ENCODE data around the gene MED12L. TPM values are rescaled to one million over a fixed set of nuclear protein-coding genes. Genes with fewer than 3 reads are reported as not detected.
"Not testable (repeated sequence)": the region's sequence is repeated elsewhere in the genome, so short reads cannot be mapped to it uniquely, and the experiment has no call there.

The MED12L gene
- total RNA-seq, 4 donors from 2014 or later = 0.08 to 1.5 (median 0.19) TPM

DNA sequence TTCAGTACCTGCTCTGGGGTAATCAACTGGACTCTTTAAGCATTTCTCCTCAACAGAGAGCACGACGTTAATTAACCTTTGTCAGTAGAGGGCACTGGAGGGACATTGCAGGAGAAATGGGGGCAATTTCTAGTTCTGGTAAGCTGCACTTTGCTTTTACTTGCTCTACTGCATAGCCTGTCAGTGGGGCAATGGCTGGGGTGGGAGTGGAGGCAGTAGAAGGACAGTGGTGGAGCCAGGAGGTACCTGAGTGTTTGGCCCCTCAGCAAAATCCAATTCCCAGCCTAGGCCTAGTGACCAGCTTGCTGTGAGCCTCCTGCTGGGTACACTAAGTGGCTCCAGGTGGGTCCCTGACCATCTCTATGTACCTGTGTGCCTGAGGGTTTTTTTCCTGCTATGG lies 18.3 kb upstream of the MED12L start:
- Histone ChIP-seq H3K9me3 (no peaks in the 10 kb centered on the region), H3K36me3 (no peaks in the 10 kb centered on the region), H3K4me1 (no peaks in the 10 kb centered on the region), H3K27ac (no peak overlapping the region), H3K27me3 (peaks cover 0 to 9% (median 0%) of the 10 kb centered on the region in 4 donors), H3K4me3 (no peak overlapping the region)
- DNase-seq = no peak
- TF ChIP-seq POLR2A (IDR thresholded peaks at IDR 0.05) = no peak
- TF ChIP-seq CTCF (IDR thresholded peaks at IDR 0.05) = no peak
- intact Hi-C loops (cut with DNase I) = no loop called here
- 63 to 66% methylated on average over 2 of the region's 2 CpGs for WGBS, 2 donors

DNA sequence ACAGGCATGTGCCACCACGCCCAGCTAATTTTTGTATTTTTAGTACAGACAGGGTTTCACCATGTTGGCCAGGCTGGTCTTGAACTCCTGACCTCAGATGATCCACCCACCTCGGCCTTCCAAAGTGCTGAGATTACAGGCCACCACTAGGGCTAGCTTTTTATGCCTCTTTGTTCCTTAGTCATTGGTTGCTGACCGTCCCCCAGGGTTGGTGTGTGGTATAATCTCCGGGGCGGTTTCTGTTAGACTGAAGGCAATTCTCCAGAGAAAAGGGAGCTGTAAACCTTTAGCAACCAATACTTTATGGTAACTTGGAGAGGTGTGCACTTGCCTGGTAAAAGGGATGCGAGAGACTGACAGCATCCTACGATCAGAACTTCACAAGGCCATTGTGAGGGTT lies 12.6 kb upstream of the MED12L start:
- peaks cover 0 to 16% (median 0%) of the 10 kb centered on the region in 4 donors for H3K27me3 ChIP-seq
- intact Hi-C loops (cut with DNase I); H3K36me3 ChIP-seq; H3K9me3 ChIP-seq; H3K4me3 ChIP-seq; H3K4me1 ChIP-seq; H3K27ac ChIP-seq; DNase-seq: not testable (repeated sequence)
- 74 to 76% methylated on average over 6 to 7 of the region's 7 CpGs for WGBS, 2 donors

DNA sequence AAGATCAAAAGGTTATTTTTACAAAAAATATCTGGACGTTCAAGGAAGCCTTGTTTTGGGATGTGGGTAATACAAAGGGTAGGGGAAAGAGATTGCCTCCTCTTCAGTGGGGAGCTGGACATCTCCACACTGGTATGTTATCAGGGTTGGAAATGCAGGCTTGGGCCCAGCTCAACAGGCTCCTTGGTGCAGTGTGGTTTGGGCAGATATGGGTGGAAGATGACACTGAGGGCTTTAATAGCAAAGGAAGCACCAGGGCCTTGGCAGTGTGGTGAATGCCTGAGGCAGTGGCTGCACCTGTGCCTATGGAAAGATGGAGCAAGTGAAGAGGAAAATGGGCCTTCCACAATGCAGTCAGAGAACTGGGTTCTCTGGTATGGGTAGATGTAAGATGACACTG lies 11.2 kb upstream of the MED12L start:
- H3K27ac ChIP-seq = no peak overlapping the region
- no peak for DNase-seq

DNA sequence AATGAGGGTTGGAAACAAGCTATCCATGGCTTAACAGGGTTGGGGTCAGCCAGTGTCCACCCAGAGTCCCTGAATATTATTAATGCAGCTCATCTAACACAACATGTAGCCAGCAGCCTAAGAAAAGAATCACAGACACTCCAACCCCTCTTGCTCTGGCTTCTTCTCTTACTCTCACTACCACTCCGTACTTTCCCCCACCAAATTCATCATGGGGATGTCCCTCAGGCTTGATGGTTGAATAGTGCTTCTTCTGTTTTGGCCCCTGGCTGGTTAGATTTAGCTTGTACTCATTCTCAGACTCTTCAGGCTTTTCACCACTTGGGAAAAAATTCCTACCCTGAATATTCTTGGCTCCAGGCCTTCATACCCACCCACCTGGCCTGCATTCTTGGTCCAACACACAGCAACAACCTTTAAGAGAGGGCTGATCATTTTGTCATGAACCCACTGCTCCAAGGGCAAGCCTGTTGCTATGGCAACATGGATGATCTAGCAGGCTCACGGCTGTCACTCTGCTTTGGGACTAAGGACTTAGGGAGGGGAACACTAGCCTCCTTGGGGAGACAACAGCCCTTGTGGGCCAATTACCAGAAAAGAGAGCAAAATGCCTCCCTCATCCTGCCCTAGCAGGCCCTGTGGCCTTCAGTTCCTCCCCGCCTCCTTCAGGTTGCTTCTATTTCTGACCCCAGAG lies 9.4 kb upstream of the MED12L start:
- Histone ChIP-seq H3K4me3 (no peak overlapping the region), H3K27me3 (peaks cover 0 to 47% (median 0%) of the 10 kb centered on the region in 4 donors), H3K27ac (no peak overlapping the region), H3K9me3 (no peaks in the 10 kb centered on the region), H3K36me3 (no peaks in the 10 kb centered on the region), H3K4me1 (no peaks in the 10 kb centered on the region)
- DNase-seq = no peak
- TF ChIP-seq POLR2A (IDR thresholded peaks at IDR 0.05) = no peak
- TF ChIP-seq CTCF (IDR thresholded peaks at IDR 0.05) = no peak
- intact Hi-C loops (cut with DNase I) = no loop called here
- 75 to 86% methylated on average over 2 to 3 of the region's 3 CpGs for whole genome bisulfite sequencing, 2 donors

More for the DNA sequence above, 11.2 kb upstream of the MED12L start:
- Histone ChIP-seq H3K4me1 (no peaks in the 10 kb centered on the region), H3K9me3 (no peaks in the 10 kb centered on the region), H3K27me3 (peaks cover 0 to 29% (median 0%) of the 10 kb centered on the region in 4 donors), H3K36me3 (no peaks in the 10 kb centered on the region), H3K4me3 (no peak overlapping the region)
- 55 to 69% methylated on average over 1 of the region's 1 CpG for WGBS, 2 donors
- no peak for TF ChIP-seq CTCF (IDR thresholded peaks at IDR 0.05)
- TF ChIP-seq POLR2A (IDR thresholded peaks at IDR 0.05) = no peak
- intact Hi-C loops (cut with DNase I) = no loop called here

- no peak for DNase-seq
- no peaks in the 10 kb centered on the region for H3K4me1 ChIP-seq
- peaks cover 0 to 51% (median 0%) of the 10 kb centered on the region in 4 donors for H3K27me3 ChIP-seq
- WGBS, 2 donors = 89 to 94% methylated on average over 4 of the region's 4 CpGs
- no peak overlapping the region for H3K4me3 ChIP-seq
- H3K36me3 ChIP-seq = no peaks in the 10 kb centered on the region
- H3K27ac ChIP-seq = no peak overlapping the region
- no peaks in the 10 kb centered on the region for H3K9me3 ChIP-seq
- no peak for TF ChIP-seq CTCF (IDR thresholded peaks at IDR 0.05)
- TF ChIP-seq POLR2A (IDR thresholded peaks at IDR 0.05) = no peak
- intact Hi-C loops (cut with DNase I) = no loop called here
Measured at GRCh38 chr3:151076626-151077025, 8.8 kb upstream of the MED12L start.

GRCh38 chr3:151081082-151081481 lies 4.4 kb upstream of the MED12L start:
- 65 to 92% methylated on average over 1 of the region's 1 CpG for WGBS, 2 donors
- H3K4me3 ChIP-seq; H3K27ac ChIP-seq; H3K36me3 ChIP-seq; DNase-seq; H3K9me3 ChIP-seq; intact Hi-C loops (cut with DNase I): not testable (repeated sequence)
- Histone ChIP-seq H3K27me3 (peaks cover 0 to 95% (median 0%) of the 10 kb centered on the region in 4 donors), H3K4me1 (peaks cover 4 to 14% (median 10%) of the 10 kb centered on the region in 3 donors)

Data from esophagus squamous epithelium (tissue), 5 donors.